ENCODE data around the gene LASP1.
A peak's percentile ranks its signal among the peaks of the same experiment; 100 is the strongest.
"Not testable (repeated sequence)": the region's sequence is repeated elsewhere in the genome, so short reads cannot be mapped to it uniquely, and the experiment has no call there.

Gene LASP1

GRCh38 chr17:38900978-38901656 is 31.3 kb downstream of the LASP1 start:
- FAIRE-seq (peak; percentile 36), DNase-seq (ENCODE audit: insufficient read length, low spot score) (peak; percentile 94)
- no peak for TF ChIP-seq POLR2A (IDR thresholded peaks at IDR 0.05; ENCODE audit: low read depth, low read length)

- FAIRE-seq (no peak), DNase-seq (ENCODE audit: insufficient read length, low spot score) (no peak)
- TF ChIP-seq POLR2A (IDR thresholded peaks at IDR 0.05; ENCODE audit: low read depth, low read length), result no peak
Measured at GRCh38 chr17:38903404-38903803, 33.5 kb downstream of the LASP1 start.

- no peak for FAIRE-seq
- no peak for TF ChIP-seq POLR2A (IDR thresholded peaks at IDR 0.05; ENCODE audit: low read depth, low read length)
- DNase-seq (ENCODE audit: insufficient read length, low spot score), result no peak
Measured at GRCh38 chr17:38904892-38905291, 35.0 kb downstream of the LASP1 start.

GRCh38 chr17:38905375-38905774 is 35.5 kb downstream of the LASP1 start:
- no peak for TF ChIP-seq POLR2A (IDR thresholded peaks at IDR 0.05; ENCODE audit: low read depth, low read length)
- FAIRE-seq, result no peak
- DNase-seq (ENCODE audit: insufficient read length, low spot score), result no peak

GRCh38 chr17:38906460-38907228 is 36.8 kb downstream of the LASP1 start:
- no peak for FAIRE-seq
- no peak for DNase-seq (ENCODE audit: insufficient read length, low spot score)
- no peak for TF ChIP-seq POLR2A (IDR thresholded peaks at IDR 0.05; ENCODE audit: low read depth, low read length)

GRCh38 chr17:38907930-38908675 is 38.2 kb downstream of the LASP1 start:
- FAIRE-seq (no peak), DNase-seq (ENCODE audit: insufficient read length, low spot score) (no peak)
- TF ChIP-seq POLR2A (IDR thresholded peaks at IDR 0.05; ENCODE audit: low read depth, low read length), result no peak

GRCh38 chr17:38908676-38909181 is 38.9 kb downstream of the LASP1 start:
- FAIRE-seq, result no peak
- no peak for DNase-seq (ENCODE audit: insufficient read length, low spot score)
- no peak for TF ChIP-seq POLR2A (IDR thresholded peaks at IDR 0.05; ENCODE audit: low read depth, low read length)

- no peak for TF ChIP-seq POLR2A (IDR thresholded peaks at IDR 0.05; ENCODE audit: low read depth, low read length)
- no peak for DNase-seq (ENCODE audit: insufficient read length, low spot score)
- no peak for FAIRE-seq
Measured at GRCh38 chr17:38910325-38910724, 40.5 kb downstream of the LASP1 start.

GRCh38 chr17:38911081-38911730 is 41.3 kb downstream of the LASP1 start:
- FAIRE-seq (no peak), DNase-seq (ENCODE audit: insufficient read length, low spot score) (no peak)

GRCh38 chr17:38911731-38912081 is 41.8 kb downstream of the LASP1 start:
- not testable (repeated sequence) for DNase-seq (ENCODE audit: insufficient read length, low spot score); FAIRE-seq

More at GRCh38 chr17:38911081-38911730, 41.3 kb downstream of the LASP1 start:
- no peak for TF ChIP-seq POLR2A (IDR thresholded peaks at IDR 0.05; ENCODE audit: low read depth, low read length)

GRCh38 chr17:38912221-38912813 is 42.5 kb downstream of the LASP1 start:
- FAIRE-seq (no peak), DNase-seq (ENCODE audit: insufficient read length, low spot score) (no peak)
- no peak for TF ChIP-seq POLR2A (IDR thresholded peaks at IDR 0.05; ENCODE audit: low read depth, low read length)

GRCh38 chr17:38914741-38915638 is 45.1 kb downstream of the LASP1 start:
- FAIRE-seq (no peak), DNase-seq (ENCODE audit: insufficient read length, low spot score) (no peak)
- no peak for TF ChIP-seq POLR2A (IDR thresholded peaks at IDR 0.05; ENCODE audit: low read depth, low read length)

- no peak for FAIRE-seq
- no peak for TF ChIP-seq POLR2A (IDR thresholded peaks at IDR 0.05; ENCODE audit: low read depth, low read length)
- DNase-seq (ENCODE audit: insufficient read length, low spot score), result no peak
Measured at GRCh38 chr17:38915639-38915995, 45.8 kb downstream of the LASP1 start.

Measured in H54 (cell line).